GM18951 (cell line): Measurements from ENCODE around the gene PUM2.

Experiments
- POLR2A ChIP-seq: IDR thresholded peaks from 4 replicates; pipeline ENCODE4 v1.6.1; 2011; ENCODE audit warnings: mild to moderate bottlenecking; ENCODE audit not compliant: insufficient read length, insufficient read depth; ENCODE audit errors: extremely low read depth
- in situ Hi-C: fragments of 300-500 bp; cut with MboI; formaldehyde crosslinking; loops from one replicate; pipeline ENCODE4 v1.12.0; 2022; ENCODE audit warnings: low sequenced_read_pairs, mixed read lengths, inconsistent platforms; ENCODE audit not compliant: unreplicated experiment

PUM2 gene

DNA sequence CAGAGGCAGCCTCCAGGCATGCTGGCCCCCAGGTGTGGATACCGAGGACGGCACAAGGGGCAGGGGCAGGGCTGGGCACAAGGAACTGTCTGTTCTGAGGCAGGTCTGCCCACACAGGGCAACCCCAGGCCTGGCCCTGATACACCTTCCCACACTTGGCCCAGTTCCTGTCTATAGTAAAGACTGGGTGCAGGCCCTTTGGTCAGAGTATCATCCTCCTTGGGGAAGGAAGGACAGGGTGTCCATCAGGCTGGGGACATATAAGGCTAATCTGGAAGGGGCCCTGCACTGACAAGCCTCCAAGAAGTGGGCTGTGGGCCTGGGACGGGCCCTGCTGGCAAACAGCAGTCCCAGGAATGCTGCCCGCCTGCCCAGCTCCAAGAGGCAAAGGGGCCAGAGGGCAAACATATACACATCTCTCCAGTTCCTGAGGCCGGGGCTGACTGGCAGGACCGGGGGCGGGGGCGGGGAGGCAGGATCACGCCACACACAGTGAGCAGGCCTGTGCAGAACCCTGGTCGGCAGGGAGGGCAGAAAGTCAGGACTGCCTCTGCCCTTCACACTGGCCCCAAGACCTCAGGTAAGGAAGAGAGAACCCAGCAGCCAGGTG, 144.6 kb downstream of the PUM2 start:
- no peak for TF ChIP-seq POLR2A

DNA sequence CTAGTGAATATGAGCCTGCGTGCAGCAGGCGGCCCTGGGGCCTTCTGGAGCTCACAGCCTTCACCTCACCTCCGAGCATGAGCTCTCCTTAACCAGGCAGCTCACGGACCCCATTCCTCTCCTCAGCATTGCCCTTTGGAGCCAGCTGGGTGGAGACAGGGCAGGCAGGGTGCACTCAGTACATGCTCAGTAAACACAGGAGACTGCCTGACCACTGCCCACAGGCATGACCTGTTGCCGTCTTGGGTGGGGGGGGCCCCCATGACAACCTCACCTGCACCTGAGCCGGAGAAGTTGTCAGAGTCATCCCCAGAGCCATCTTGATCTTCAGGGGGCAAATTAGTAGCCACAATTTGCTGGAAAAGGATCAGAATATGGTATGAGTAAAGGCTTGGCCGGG, 145.6 kb downstream of the PUM2 start:
- TF ChIP-seq POLR2A = no peak
- in situ Hi-C loops = no loop called here

More for the DNA sequence above, 144.6 kb downstream of the PUM2 start:
- in situ Hi-C loops = no loop called here

DNA sequence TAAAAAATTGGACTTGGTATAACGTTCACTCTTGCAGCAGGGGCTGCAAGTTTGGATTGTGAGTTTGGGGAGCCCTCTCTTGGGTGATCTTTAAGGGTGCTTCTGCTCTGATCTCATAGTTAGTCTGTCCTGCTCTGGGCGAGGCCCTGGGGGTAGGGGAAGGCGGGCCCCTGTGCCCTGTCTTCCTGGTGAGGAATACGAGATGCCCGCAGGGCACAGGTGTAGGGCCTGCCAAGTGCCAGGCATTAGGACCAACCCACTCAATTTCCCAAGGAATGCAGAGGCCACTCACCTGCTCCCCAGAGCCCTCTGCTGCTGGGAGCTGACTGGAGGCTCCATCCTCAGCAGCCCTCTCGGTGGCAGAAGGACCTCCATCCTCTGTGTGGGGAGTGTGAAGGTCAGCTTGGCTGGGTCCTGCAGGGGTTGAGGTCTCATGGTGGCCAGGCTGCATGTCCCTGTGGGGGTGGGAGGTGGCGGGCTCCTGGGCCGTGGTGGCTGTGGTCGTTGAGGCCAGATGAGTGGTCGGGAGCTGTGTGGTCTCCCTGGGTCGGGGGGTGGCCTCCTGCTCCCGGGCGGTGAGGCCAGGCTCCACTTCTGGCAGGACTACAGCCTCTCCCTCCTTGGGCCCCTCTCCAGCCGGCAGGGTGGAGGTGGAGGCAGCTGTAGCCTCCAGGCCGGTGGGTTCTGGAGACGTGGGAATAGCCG, 147.0 kb downstream of the PUM2 start:
- in situ Hi-C loops = no loop called here
- no peak for TF ChIP-seq POLR2A

DNA sequence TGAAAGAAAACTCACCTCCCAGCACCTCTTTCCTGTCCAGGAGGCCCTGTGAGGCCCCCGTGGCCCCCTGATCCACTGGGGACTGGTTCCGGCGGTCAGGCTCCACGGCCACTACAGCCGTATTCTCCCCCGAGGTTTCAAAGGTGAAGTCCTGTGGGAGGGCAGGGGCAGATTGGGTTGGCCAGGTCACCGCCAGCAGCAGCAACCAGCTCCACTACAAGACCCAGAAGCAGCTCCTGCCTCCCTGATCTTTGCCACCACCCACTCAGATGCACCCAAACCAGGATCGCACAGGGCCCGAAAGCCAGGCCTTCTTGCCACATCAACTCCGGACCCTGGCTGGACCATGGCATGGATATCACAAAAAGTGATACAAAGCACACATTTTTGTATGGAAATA, 147.6 kb downstream of the PUM2 start:
- no peak for TF ChIP-seq POLR2A
- in situ Hi-C loops = no loop called here

DNA sequence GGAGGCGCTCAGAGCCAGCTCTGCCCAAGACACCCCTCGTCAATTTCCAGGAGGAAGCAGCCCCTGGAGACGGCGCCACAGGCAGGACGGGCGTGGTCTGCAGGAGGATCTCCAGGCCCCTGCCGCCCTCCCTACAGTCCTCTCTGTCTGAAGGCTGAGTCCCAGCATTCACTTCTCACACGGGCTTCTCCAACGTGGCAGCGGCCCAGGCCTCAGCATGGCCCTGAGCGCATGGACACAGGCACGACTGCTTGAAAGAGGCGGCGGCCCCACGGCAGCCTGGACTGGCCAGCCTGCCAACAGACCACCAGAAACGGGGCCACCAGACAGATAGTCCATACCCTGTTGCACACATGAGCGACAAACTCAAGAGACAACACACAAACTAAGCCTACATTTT, 149.0 kb downstream of the PUM2 start:
- in situ Hi-C loops = no loop called here
- no peak for TF ChIP-seq POLR2A

DNA sequence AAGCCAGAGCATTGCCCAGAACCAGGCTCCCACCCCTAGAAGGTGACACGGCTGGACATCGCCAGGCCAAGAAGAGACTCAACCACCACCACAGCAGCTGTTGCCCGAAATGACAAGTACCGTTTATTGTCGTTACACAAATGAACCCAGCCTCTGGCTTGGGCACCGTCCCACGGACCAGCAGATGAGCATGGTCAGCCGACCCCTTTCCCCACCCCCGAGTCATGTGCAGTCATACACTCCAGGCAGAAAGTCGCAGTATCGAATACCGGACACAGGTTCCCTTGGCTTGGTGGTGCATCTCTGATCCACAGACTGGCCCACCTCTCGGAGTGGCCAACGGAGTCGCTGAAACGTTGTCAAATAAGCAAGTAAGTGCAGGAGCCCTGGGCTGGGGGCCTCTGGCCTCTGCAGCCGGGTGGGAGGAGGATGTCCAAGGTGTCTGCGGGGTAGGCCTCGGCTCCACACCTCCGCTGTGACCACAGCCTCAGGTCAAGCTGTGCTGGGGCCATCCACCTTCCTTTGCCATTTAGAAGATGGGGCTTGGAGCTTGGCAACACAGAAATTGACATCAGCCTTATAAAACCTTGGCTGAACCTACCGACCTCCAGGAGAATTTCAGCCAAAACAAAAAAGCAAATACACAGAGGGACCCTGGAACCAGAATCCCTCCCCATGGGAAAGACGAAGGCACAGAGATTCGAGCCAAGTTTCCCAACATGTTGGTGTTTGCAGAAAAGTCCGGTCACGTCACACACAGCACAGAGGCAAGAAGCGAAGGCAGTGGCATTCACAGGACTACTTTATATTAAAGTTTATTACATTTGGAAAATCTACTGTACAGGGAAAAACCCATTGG, 149.7 kb downstream of the PUM2 start:
- in situ Hi-C loops = no loop called here
- no peak for TF ChIP-seq POLR2A

DNA sequence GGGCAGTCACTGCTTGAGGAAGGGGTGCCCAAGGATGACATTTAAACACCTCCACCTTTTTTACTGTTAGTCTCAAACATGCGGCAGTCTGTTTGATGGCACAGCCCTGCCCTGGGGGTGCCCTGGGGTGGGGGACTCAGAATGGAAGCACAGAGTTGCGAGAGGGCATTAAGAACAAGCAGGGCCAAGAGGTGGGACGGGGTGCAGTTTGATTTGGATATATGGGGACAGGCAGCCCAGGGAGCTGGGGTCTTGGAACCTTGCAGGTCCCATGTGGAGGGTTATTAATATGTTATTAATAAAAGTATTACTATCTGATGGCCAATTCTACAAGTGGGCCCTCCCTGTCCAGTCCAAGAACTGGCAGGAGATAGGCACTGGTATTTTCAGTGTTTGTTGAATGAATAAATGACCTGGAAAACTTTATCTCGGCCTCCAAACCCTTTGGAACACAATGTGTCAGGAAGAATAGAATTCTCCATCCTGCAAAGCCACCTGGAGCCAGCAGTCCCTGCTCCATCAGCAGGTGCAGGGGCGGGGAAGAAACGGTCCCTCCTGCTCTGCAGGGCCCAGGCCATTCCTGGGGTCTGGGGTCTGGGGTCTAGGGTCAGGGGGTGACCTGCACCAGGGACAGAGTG, 150.9 kb downstream of the PUM2 start:
- in situ Hi-C loops = no loop called here
- no peak for TF ChIP-seq POLR2A

DNA sequence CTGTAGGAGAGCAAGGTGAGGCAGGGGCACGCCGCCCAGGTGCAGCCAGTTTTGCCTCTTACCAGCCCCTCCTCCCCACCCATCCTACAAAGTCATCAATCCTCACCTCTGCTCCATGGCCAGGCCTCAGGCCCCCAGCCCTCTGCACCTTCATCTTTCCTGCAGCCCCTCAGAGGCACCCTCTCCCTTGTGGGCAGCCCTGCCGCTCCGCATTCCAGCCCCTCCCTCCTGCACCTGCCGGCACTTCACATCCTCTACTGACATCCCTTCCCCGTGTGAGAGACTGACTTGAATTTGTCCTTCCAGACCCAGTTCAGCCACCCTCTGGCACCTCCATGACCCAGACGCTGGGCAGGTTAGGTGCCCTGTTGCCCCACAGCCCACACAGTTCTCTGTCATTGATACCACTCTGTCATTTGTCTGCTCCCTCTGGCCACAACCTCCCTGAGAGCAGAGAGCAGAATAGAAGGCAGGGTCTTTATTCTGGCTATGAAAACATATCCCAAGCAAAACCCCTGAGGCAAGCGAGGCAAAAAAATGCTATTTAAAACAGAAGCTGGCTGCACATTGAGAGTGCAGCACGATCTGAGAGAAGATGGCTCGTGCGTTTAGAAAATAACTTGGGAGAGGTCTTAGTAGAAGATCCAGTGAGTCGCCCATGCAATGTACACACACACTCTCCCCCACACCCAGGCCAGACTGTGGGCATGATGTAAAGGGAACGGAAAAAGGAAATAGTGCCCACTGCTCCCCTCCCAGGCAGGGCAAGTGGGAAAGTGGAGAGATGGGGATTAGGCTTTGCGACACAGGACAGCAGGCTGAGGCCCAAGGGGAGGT, 151.6 kb downstream of the PUM2 start:
- no peak for TF ChIP-seq POLR2A
- in situ Hi-C loops = no loop called here
